Suppressor macrophage treated with lipopolysaccharide for 4 hours (primary cell): ENCODE measurements around the gene PRDM1.
A peak's percentile ranks its signal among the peaks of the same experiment; 100 is the strongest.

ENCODE experiments used
- DNase-seq: peaks from one replicate; pipeline ENCODE4 v3.0.0-alpha.2; 2020

PRDM1 gene

GRCh38 chr6:106072501-106073090 is 13.5 kb upstream of the PRDM1 start:
- DNase-seq = no peak

DNA sequence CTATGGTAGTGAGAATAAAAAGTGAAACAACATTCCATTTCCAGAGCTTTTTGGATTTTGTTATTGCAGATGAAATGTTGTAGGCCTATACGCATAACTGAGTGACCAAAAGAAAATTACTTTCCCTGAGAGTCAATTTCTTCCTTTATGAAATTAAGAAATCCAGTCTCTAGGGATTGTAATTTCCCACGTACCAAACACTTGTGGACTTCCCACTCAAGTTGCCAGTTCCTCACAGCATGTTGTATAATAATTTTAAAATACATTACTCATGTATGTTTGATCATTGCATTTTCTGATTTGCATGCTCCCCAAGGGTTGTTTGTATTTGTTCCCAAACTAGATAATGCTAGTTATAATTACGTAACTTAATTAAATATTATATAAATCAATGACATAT is 12.0 kb upstream of the PRDM1 start:
- no peak for DNase-seq

GRCh38 chr6:106076139-106076538 is 10.0 kb upstream of the PRDM1 start:
- no peak for DNase-seq

GRCh38 chr6:106077170-106077569 is 9.0 kb upstream of the PRDM1 start:
- DNase-seq = no peak

GRCh38 chr6:106077881-106078280 is 8.3 kb upstream of the PRDM1 start:
- no peak for DNase-seq

DNA sequence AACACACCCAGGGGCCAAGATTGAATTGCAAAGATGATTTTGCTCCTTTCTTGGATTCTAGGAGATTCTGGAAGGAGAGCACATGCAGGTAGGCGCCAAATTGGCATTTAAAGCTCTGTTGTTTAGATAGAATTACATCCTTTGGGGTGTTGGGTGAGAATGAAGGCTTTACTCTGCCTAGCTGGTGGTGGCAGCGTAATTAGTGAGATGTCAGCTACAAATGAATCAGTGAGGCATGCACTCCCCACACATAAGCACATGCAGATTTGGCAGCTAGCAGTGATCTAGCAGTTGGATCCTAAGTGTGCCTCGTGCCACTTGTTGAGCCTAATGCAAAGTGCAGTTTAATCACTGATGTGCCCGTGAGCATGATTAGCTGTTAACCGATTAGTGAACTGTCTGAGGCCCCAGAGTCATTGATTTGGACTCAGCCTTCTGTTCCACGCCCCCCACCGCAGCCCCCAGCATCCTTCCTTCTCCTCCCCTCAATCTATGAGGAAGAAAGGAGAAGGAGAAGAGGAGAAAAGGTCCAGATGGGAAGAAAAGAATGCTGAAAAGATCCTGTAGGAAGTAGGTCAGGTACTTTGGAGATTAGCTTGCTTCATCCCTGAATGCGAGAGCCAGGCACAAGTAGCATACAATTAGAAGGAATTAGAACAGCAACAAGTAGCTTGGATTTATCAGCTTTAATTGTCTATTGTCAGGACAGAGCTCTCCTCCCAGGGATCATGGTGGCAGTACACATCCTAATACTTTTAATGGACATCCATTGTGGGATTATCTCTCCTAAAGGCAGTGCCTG is 6.0 kb upstream of the PRDM1 start:
- DNase-seq = no peak

- no peak for DNase-seq
Observed at GRCh38 chr6:106080763-106081095, 5.4 kb upstream of the PRDM1 start.

DNA sequence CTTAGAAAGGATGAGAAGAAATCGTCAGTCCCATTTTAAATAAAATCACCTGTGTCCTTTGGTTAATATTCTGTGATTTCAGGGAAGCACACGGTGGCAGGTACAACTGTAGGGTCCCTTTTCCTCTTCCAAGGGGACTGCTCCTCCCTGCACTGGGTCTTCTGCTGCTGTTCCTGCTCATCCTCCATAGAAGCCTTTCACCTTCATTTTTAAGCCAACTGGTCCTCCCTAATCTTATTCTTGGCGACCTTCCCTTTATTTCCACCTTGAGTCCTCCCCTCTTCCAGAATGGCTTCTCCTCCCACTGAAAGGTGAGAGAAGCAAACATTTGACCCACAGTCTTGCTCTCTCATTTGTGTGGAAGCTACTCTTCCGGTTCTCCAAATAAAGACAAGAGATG is 4.4 kb upstream of the PRDM1 start:
- DNase-seq = no peak

DNA sequence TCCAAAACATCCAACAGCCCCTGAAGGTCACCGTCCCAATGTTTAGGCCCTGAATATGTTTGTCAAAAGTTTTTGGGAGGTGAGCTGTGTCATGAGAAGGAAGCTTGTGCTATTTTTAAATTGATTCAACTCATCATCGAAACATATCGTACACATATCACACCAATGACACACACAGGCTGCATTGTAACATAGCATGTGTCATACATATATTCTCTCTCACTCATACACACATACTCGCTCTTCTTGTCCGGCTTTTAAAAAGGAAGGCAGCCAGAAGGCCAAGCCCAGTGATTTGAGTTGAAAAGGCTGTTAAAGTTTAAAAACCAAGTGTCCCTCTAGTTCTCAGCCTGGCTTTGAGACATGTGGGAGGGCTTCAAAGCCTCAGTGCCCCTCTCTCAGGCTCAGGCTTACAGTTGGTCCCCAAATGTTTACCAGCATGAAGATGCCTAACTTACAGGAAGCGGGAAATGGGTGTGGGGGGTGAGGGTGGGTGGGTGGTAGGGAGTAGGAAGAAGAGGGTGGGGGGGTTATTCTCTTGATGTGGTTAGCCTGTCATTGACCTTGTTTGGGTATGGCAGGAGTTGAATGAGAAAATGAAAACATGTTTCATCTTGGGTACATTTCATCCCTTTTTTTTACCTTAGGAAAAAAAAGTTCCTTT is 3.3 kb upstream of the PRDM1 start:
- DNase-seq = no peak

- no peak for DNase-seq
Observed at GRCh38 chr6:106083618-106084017, 2.5 kb upstream of the PRDM1 start.

DNA sequence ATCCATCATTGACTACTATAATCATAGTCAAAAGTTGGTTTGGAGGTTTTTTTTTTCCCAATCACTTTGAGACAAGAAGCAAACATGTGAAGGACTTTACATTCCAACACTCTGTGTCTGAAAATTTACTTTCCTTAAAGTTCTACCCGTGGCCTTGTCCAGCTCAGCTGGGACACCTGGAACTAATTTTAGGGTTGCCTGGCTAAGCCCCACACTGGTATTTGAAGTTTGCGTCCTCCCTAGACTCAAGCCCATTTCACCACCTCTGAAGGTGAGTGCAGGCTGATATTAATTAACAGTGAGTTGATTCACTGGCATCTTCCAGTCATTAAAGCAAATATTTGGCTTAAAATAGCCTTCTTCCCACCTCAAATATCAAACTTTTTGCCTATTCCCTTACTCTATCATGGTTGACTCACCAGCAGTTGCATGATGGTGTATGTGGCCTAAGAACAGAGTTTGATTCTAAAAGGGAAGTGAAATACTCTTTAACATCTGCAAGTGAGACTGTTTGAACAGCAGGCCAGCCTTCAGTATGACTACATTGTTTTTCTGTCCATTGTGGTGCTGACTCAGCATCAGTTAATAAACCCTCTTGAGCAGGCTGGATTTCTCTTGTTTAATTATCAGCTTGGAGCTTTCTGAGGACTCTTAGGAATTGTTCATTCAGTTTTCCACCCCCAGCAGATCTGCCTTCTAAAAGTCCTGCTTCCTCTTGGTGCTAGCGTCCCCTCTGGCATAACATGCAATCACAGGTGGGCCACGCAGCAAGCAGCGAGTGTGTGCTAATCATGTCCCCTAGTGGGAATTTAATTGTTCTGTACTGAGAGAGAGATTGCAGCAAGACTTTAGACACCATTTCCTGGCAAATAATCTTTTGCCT is 1.8 kb upstream of the PRDM1 start:
- DNase-seq = peak; percentile 93

DNA sequence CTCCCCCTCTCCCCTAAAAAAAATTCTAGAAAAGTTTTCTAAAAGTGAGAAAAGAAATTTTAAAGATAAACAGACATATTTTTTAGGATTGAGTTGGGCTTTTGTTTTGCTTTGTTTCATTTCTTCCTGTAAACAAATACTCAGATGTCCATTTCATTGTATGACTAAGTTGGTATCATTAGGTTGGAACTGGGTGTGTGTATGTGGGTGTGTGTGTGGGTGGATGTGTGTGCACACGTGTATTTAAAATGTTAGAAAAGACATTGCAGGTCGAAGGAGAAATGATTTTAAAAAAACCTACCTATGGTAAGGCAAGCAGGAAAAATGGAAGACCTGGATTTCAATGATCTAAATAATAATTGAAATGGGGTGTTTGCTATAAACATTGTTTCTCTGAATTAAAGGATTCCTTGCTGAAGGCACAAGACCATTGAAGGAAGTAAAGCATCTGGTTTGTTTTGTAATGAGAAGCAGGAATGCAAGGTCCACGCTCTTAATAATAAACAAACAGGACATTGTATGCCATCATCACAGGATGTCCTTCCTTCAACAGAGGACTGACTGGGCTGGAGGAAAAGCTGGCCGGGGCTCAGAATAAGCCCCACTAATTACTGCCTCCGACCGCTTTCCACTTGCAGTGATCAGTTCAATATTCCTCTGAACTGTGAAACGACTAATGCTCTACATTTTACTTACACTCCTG is 996 bp upstream of the PRDM1 start:
- peak; percentile 62 for DNase-seq

DNA sequence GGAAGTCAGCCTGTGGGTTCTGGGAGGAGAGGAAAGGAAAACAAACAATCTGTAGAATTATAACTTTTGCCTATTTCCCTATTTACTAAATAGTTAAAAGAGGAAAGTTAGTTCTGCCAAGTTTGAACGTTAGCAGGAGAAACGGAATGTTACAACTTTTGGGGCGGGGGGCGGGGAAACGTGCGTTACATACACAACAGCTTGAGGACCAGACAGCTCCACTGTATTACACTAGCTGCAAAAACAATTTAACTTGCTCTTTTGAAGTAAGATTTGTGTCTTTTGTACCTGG is 498 bp upstream of the PRDM1 start:
- DNase-seq = no peak

- no peak for DNase-seq
Observed at GRCh38 chr6:106086814-106087175, 659 bp downstream of the PRDM1 start.

DNA sequence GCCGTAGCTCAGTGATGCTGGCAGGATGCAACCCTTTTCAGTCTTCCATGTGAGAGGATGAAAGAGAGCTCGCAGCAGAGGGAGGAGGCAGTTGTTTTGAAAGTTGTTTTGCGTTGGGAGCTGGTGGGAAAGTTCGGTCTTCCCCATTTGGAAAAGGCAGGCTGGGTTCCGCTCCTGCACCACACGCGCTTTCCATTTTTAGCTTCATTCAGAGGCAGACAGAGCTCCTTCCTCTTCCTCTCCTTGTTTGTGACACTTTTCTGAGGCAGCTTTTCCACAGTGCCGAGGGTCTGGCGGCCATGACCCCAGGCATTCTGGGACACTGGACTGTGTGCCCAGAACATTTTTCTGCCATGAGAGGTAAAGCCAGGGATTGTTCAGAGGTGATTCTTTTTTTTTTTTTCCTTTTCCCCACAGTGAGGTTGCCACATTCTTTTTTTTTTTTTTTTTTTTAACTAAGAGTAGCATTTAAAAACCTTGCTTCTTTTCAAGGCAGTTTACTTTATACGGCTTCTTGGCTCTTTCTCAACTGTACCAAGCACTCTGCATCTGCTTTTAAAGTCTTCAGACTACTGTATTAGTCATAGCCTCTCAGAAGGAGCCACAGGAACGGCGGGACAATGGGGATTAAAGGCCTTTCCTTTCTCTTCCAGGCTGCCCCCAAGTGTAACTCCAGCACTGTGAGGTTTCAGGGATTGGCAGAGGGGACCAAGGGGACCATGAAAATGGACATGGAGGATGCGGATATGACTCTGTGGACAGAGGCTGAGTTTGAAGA is 1.6 kb downstream of the PRDM1 start:
- DNase-seq = peak; percentile 90

DNA sequence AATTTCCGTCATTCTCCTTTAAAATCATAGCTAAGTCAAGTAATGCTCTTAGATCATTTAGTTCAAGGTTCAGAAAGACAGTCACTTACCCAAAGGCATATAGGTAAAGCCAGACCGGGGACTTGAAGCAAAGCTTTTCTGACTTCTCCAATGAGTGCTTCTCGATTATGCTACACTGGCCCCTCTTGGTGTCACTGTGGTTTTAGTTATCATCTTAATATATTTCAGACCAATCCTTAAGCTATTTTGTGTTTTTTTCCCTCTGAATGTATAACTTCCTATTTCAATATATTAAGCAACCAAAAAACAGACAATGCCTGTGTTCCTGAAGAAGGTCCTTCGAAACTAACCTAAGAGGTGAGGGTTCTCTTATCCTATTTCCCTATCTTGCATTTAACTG is 3.9 kb downstream of the PRDM1 start:
- peak; percentile 75 for DNase-seq

DNA sequence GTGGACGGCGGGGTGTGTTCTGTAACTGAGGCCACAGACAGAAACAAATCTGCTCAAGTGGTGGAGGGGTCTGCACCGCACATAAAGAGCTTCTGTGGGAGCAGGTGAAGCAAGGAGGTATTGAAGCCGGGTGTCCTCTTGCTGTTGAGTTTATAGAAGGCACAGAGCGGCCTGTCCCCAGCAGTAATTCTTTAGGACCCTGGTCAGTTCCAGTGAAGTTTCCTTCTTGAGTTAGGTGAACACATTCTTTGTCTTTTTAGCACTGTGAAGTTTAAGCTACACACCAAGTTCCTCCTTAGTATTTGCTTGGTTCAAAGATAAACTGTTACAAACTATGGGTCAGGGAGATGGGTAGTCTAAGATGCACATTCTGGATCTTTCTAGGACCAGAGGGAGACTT is 6.1 kb downstream of the PRDM1 start:
- no peak for DNase-seq

DNA sequence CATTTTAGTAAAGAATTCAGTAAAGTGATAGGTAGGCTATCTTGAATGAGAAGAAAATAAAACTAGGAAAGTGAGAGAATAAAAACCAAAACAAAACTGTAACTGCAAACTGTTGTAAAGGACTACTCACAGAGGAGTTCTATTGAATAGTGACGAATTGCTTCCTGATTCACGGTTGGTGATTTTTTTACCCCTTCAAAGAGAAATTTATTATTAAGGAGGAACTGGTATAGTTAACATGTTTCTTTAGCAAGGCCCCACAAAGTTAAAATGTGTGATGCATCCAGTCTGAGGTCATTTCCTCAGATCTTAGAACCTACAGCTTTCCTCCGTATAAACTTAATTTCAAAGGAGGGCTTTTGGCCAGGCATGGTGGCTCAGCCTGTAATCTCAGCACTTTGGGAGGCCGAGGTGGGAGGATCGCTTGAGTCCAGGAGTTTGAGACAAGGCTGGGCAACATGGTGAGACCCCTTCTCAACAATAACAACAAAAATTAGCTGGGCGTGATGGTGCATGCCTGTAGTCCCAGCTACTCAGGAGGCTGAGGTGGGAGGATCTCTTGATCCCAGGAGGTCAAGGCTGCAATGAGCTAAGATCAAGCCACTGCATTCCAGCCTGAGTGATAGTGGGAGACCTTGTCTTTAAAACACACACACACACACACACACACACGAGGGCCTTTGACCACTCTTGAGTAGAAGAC is 8.3 kb downstream of the PRDM1 start:
- peak; percentile 67 for DNase-seq

GRCh38 chr6:106094964-106095335 is 8.8 kb downstream of the PRDM1 start:
- DNase-seq = no peak

GRCh38 chr6:106097411-106098231 is 11.5 kb downstream of the PRDM1 start:
- DNase-seq = peak; percentile 88
